Endometrial microvascular endothelial cells (primary cell): ENCODE results near the gene GFPT2. TPM values are rescaled to one million over a fixed set of nuclear protein-coding genes. Genes with fewer than 3 reads are reported as not detected.

ENCODE experiments used
- in situ Hi-C: cut with HindIII; loops from 2 replicates; pipeline ENCODE4 v1.10.0; 2017; ENCODE audit warnings: low sequenced_read_pairs, low pct_unique_long_range_greater_than_20kb; ENCODE audit errors: inconsistent ontology term
- total RNA-seq: library from RNA; depleted of rRNA; stranded (reverse); fragments of >200 nt; gene quantifications from one replicate; pipeline ENCODE4 v1.2.3, GENCODE V29; 2015; ENCODE audit errors: inconsistent ontology term

Gene GFPT2
- total RNA-seq, 1 donor from 2014 or later: 6.2 TPM

GRCh38 chr5:180358179-180358578 is 5.0 kb upstream of the GFPT2 start:
- in situ Hi-C loops: no loop called here

GRCh38 chr5:180354966-180355365 is 1.8 kb upstream of the GFPT2 start:
- in situ Hi-C loops: no loop called here

GRCh38 chr5:180353980-180354452 is 880 bp upstream of the GFPT2 start:
- in situ Hi-C loops: no loop called here

- in situ Hi-C loops: no loop called here
Observed at GRCh38 chr5:180352116-180353047, 754 bp downstream of the GFPT2 start.

DNA sequence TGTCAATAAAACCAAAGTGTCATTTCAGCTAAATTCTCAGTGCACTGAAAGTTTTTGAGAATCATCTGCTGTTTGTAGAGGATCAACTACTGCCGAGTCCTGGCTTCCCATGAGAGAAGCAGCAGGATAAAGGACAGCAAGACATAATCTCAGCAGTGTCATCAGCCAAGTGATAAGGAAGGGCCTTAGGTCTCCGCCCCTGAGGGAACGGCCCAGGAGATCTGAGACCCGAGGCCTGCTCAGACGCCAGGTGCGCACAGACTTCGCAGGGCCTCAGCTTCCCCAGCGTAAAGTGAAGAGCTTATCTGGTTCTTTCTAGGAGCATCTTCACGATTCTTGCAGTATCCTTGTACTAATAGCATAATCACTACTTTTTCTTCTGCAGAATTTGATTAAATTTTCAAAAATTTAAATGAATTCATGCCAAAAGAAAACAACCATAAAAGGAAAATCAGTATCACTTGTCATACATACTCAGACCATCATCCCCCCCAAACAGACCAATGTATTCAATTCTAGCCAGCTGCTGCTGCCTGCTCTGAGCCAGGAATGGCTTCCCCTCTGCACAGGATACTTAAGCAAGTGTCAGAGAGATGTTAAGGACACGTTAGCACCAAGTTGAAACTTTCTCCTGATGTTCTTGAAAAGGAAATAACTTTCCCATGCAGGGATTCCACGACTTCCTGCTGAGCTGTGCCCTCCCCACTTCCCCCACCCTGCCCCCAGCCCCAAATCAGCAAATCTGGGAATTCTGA is 2.2 kb downstream of the GFPT2 start:
- in situ Hi-C loops: no loop called here

GRCh38 chr5:180350296-180350695 is 2.8 kb downstream of the GFPT2 start:
- in situ Hi-C loops: no loop called here

DNA sequence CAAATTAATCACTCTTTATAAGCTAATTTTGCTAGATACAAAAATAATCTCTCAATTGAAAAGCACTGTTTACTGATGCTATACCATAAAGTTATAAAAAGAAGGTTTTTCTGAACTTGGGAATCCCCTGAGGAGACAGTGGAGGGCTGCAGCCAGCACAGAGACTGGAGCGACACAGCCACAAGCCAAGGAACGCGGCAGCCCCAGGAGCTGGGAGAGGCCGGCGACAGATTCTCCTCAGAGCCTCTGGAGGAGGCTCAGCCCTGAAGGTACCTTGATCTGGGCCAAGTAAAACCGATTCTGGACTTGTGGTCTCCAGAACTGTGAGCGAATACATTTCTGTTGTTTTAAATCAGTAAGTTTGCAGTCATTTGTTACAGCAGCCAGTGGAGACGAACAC is 3.7 kb downstream of the GFPT2 start:
- in situ Hi-C loops: no loop called here

DNA sequence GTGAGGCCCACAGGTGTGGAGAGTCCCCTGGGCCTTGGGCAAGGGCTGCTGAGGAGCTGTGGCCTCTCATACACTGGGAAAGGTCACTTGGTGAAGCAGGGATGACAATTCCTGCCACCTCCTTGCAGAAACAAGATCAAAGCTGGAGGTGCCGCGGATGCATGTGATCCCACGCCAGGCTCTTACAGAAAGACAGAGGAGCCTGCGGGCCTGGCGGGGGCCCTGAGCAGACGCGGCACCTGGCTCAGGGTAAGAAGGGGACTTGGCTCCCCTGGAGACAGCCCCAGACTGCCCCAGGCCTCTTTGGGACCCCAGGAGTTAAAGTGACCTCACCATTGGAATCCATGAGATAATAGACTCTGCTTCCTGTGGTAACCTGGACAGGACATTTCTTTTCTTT is 4.8 kb downstream of the GFPT2 start:
- in situ Hi-C loops: no loop called here

- in situ Hi-C loops: no loop called here
Observed at GRCh38 chr5:180347702-180348101, 5.4 kb downstream of the GFPT2 start.

DNA sequence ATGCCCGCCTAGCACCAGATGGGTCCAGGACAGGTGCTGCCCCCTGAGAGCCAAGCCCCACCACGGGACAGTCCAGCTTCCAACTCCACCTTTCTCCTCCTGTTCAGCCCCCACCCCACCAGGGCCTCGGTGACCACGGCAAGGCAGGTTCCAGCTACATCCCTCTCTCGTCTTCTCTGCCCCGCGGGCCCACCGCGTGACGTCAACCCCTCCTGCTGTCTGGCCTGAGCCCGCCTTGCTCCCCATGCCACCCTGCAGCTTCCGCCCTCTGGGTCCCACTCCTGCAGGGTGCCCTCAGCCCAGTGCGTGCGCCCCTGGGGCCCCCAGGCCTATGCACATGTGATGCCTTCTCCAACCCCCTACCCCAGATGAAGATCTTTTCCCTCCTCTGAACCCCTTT is 6.8 kb downstream of the GFPT2 start:
- in situ Hi-C loops: no loop called here

GRCh38 chr5:180345781-180346180 is 7.4 kb downstream of the GFPT2 start:
- in situ Hi-C loops: no loop called here

DNA sequence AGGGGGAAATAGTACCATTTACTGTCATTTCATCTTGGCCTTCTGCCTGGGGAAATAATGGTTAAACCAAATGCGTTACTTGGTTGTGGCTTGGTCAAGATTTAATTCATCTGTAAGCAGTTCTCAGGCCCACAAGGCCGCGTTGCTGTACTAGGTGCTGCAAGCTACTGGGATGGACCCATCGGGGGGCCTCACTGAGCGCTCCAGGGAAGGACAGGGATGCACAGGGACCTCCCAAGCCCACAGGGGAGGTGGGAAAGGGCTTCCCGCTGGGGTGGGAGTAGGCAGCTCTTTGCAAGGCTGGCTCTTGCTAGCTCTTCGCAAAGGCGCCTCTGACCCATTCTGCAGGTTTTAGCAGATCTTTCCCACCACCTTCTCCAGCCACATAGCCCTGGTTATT is 8.0 kb downstream of the GFPT2 start:
- in situ Hi-C loops: no loop called here

DNA sequence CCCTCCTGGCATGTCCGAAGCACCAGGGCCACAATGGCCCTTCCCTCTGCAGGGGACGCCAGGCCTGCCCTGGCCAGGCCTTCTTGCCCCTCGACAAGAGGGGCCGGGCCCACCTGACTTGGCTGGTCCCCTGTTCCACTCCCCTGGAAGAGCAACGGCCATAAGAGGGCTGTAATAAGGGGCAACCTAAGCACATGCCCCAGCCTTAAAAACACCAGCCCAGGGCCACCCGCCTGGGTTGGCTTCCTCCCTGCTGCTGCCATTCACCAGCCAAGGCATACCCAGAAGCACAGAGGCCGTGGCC is 8.5 kb downstream of the GFPT2 start:
- in situ Hi-C loops: no loop called here

- in situ Hi-C loops: no loop called here
Observed at GRCh38 chr5:180343831-180344695, 9.1 kb downstream of the GFPT2 start.

DNA sequence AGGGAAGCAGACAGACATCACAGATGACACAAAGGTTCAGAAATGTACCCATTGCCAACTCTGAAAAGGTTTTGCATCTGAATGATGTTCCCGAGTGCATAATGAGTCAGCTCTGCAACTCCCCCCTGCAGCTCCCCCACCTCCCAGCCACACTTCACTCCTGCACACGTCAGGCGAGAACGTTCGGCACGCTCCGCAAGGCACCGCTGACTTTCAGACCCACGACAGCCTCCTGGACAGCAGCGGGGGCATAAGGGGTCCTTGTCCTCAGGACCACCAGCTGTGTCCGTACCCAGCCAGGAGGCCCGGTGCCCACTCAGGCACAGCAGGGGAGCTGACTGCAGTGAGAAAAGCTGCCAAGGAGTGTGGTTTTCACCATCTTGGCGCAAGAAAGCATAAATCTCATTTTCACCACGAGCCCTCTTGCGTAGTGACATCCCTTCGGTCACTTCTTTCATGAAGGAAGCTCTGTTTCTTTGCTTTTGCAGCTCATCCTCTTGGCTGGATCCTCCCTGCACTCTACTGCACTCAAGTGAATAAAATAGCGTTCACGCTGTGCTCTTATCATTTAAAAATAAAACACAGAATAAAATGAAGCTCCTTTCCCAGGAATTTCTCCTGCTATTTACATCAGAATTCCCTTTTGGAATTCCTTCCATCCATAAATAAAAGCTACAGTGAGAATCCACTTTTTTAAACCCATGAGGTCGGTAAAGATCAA is 9.9 kb downstream of the GFPT2 start:
- in situ Hi-C loops: no loop called here

GRCh38 chr5:180341595-180341994 is 11.5 kb downstream of the GFPT2 start:
- in situ Hi-C loops: no loop called here

DNA sequence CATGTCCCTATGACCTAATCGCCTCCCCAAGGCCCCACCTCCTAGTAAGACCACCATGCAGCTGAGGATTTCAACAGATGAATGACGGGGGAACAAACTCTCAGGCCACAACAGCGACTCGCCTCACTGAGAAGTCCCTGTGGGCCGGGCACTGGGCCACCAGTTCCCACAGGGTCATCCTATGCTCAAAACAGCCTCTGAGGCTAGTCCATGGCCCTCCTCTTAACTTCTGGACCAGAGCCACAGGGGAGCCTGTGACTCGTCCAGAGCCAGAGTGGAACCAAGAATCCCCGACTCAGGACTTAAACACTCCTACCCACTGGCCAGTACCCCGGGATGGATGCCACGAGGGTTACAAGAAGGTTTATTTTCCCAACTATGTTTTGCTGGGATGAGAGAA is 12.3 kb downstream of the GFPT2 start:
- in situ Hi-C loops: no loop called here

DNA sequence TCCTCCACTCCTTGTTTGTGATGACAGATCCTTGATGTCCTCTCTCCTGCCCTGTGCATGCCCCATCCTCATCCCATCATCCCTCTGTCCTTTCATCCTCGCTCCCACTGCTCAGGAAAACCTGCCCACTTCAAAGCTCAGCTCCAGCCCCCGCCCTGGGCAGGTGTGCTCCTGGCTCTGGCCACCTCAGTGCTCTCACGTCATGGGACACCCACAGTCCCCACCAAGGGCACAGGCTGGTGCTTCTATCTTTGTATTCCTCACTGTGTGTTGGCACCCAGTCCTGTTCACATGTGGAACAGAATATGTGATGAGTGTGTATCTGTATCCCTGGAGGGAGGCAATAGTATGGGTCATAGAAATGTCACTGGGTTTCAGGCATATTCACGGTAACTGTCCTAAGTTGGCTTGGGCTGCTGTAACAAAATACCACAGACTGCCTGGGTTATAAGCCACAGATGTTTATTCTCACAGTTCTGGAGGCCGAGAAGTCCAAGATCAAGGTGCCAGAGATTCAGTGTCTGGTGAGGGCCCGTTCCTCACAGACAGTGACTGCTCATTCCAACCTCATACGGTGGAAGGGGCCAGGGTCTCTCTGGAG is 13.5 kb downstream of the GFPT2 start:
- in situ Hi-C loops: no loop called here
